B cell (primary cell): ENCODE data around the gene ASPN.

Experiments
- CTCF ChIP-seq: fragments of 200-600 bp; IDR thresholded peaks from one replicate; pipeline ENCODE4 v1.8.0; 2022; ENCODE audit warnings: antibody characterized with exemption, mild to moderate bottlenecking
- EZH2 ChIP-seq: IDR thresholded peaks from 2 replicates; pipeline ENCODE4 v1.6.1; 2012; ENCODE audit warnings: borderline replicate concordance, low read depth, mild to moderate bottlenecking, moderate library complexity, low read length; ENCODE audit not compliant: insufficient read depth, poor library complexity, severe bottlenecking

GRCh38 chr9:92484563-92484962 lies 2.3 kb upstream of the ASPN start:
- no peak for TF ChIP-seq CTCF
- TF ChIP-seq EZH2: no peak
